Measurements from ENCODE around the gene VOPP1.

VOPP1 gene

GRCh38 chr7:55569797-55570196, 2.5 kb downstream of the VOPP1 start:
- 55 to 57% methylated on average over 4 of the region's 4 CpGs for WGBS, 2 experiments
- Histone ChIP-seq H3K4me3 (ENCODE audit: insufficient read depth, low read depth, low read length) (no peak overlapping the region), H3K9me3 (ENCODE audit: control insufficient read depth, low read length) (no peaks in the 10 kb centered on the region)

GRCh38 chr7:55569269-55569663, 3.0 kb downstream of the VOPP1 start:
- WGBS, 2 experiments: 77 to 79% methylated on average over 7 of the region's 7 CpGs
- Histone ChIP-seq H3K27ac (ENCODE audit: insufficient read depth, low read depth, low read length, poor library complexity, severe bottlenecking) (no peak overlapping the region), H3K36me3 (ENCODE audit: control insufficient read depth, insufficient read depth, low read length) (no peaks in the 10 kb centered on the region), H3K27me3 (ENCODE audit: control insufficient read depth, insufficient read depth, low read length, poor library complexity, severe bottlenecking) (peaks cover 17% of the 10 kb centered on the region), H3K4me1 (ENCODE audit: control insufficient read depth, insufficient read depth, low read length) (peaks cover 17% of the 10 kb centered on the region), H3K9me3 (ENCODE audit: control insufficient read depth, low read length) (no peaks in the 10 kb centered on the region), H3K4me3 (ENCODE audit: insufficient read depth, low read depth, low read length) (no peak overlapping the region)

More at GRCh38 chr7:55569797-55570196, 2.5 kb downstream of the VOPP1 start:
- Histone ChIP-seq H3K27ac (ENCODE audit: insufficient read depth, low read depth, low read length, poor library complexity, severe bottlenecking) (no peak overlapping the region), H3K4me1 (ENCODE audit: control insufficient read depth, insufficient read depth, low read length) (peaks cover 17% of the 10 kb centered on the region), H3K27me3 (ENCODE audit: control insufficient read depth, insufficient read depth, low read length, poor library complexity, severe bottlenecking) (peaks cover 19% of the 10 kb centered on the region), H3K36me3 (ENCODE audit: control insufficient read depth, insufficient read depth, low read length) (no peaks in the 10 kb centered on the region)

GRCh38 chr7:55568613-55569268, 3.6 kb downstream of the VOPP1 start:
- Histone ChIP-seq H3K27me3 (ENCODE audit: control insufficient read depth, insufficient read depth, low read length, poor library complexity, severe bottlenecking) (peaks cover 11% of the 10 kb centered on the region), H3K36me3 (ENCODE audit: control insufficient read depth, insufficient read depth, low read length) (no peaks in the 10 kb centered on the region), H3K4me3 (ENCODE audit: insufficient read depth, low read depth, low read length) (no peak overlapping the region), H3K27ac (ENCODE audit: insufficient read depth, low read depth, low read length, poor library complexity, severe bottlenecking) (no peak overlapping the region), H3K9me3 (ENCODE audit: control insufficient read depth, low read length) (no peaks in the 10 kb centered on the region), H3K4me1 (ENCODE audit: control insufficient read depth, insufficient read depth, low read length) (peaks cover 17% of the 10 kb centered on the region)
- WGBS, 2 experiments: 59 to 72% methylated on average over 4 of the region's 4 CpGs

- Histone ChIP-seq H3K4me3 (ENCODE audit: insufficient read depth, low read depth, low read length) (no peak overlapping the region), H3K27ac (ENCODE audit: insufficient read depth, low read depth, low read length, poor library complexity, severe bottlenecking) (no peak overlapping the region), H3K27me3 (ENCODE audit: control insufficient read depth, insufficient read depth, low read length, poor library complexity, severe bottlenecking) (no peaks in the 10 kb centered on the region), H3K9me3 (ENCODE audit: control insufficient read depth, low read length) (no peaks in the 10 kb centered on the region), H3K4me1 (ENCODE audit: control insufficient read depth, insufficient read depth, low read length) (peaks cover 11% of the 10 kb centered on the region), H3K36me3 (ENCODE audit: control insufficient read depth, insufficient read depth, low read length) (no peaks in the 10 kb centered on the region)
- 46 to 47% methylated on average over 3 of the region's 3 CpGs for WGBS, 2 experiments
These were observed 4.7 kb downstream of the VOPP1 start for GRCh38 chr7:55567571-55567970.

GRCh38 chr7:55565681-55566080, 6.6 kb downstream of the VOPP1 start:
- H3K36me3 ChIP-seq (ENCODE audit: control insufficient read depth, insufficient read depth, low read length): no peaks in the 10 kb centered on the region
- peaks cover 11% of the 10 kb centered on the region for H3K4me1 ChIP-seq (ENCODE audit: control insufficient read depth, insufficient read depth, low read length)
- no peaks in the 10 kb centered on the region for H3K27me3 ChIP-seq (ENCODE audit: control insufficient read depth, insufficient read depth, low read length, poor library complexity, severe bottlenecking)
- no peak overlapping the region for H3K4me3 ChIP-seq (ENCODE audit: insufficient read depth, low read depth, low read length)
- H3K9me3 ChIP-seq (ENCODE audit: control insufficient read depth, low read length): no peaks in the 10 kb centered on the region
- no peak overlapping the region for H3K27ac ChIP-seq (ENCODE audit: insufficient read depth, low read depth, low read length, poor library complexity, severe bottlenecking)
- WGBS, 2 experiments: 81 to 88% methylated on average over 3 of the region's 3 CpGs

GRCh38 chr7:55563596-55564325, 8.5 kb downstream of the VOPP1 start:
- H3K9me3 ChIP-seq (ENCODE audit: control insufficient read depth, low read length): no peaks in the 10 kb centered on the region
- WGBS, 2 experiments: 8 to 18% methylated on average over 4 of the region's 4 CpGs
- H3K27ac ChIP-seq (ENCODE audit: insufficient read depth, low read depth, low read length, poor library complexity, severe bottlenecking): no peak overlapping the region
- H3K4me3 ChIP-seq (ENCODE audit: insufficient read depth, low read depth, low read length): no peak overlapping the region
- H3K4me1 ChIP-seq (ENCODE audit: control insufficient read depth, insufficient read depth, low read length): peaks cover 10% of the 10 kb centered on the region
- H3K36me3 ChIP-seq (ENCODE audit: control insufficient read depth, insufficient read depth, low read length): no peaks in the 10 kb centered on the region
- H3K27me3 ChIP-seq (ENCODE audit: control insufficient read depth, insufficient read depth, low read length, poor library complexity, severe bottlenecking): no peaks in the 10 kb centered on the region

- Histone ChIP-seq H3K27me3 (ENCODE audit: control insufficient read depth, insufficient read depth, low read length, poor library complexity, severe bottlenecking) (no peaks in the 10 kb centered on the region), H3K4me1 (ENCODE audit: control insufficient read depth, insufficient read depth, low read length) (peaks cover 7% of the 10 kb centered on the region), H3K36me3 (ENCODE audit: control insufficient read depth, insufficient read depth, low read length) (no peaks in the 10 kb centered on the region), H3K4me3 (ENCODE audit: insufficient read depth, low read depth, low read length) (no peak overlapping the region), H3K9me3 (ENCODE audit: control insufficient read depth, low read length) (no peaks in the 10 kb centered on the region), H3K27ac (ENCODE audit: insufficient read depth, low read depth, low read length, poor library complexity, severe bottlenecking) (no peak overlapping the region)
- WGBS, 2 experiments: 90 to 95% methylated on average over 4 of the region's 4 CpGs
These were observed 10.6 kb downstream of the VOPP1 start for GRCh38 chr7:55561690-55562089.

- Histone ChIP-seq H3K4me1 (ENCODE audit: control insufficient read depth, insufficient read depth, low read length) (peaks cover 10% of the 10 kb centered on the region), H3K9me3 (ENCODE audit: control insufficient read depth, low read length) (no peaks in the 10 kb centered on the region), H3K36me3 (ENCODE audit: control insufficient read depth, insufficient read depth, low read length) (no peaks in the 10 kb centered on the region), H3K27ac (ENCODE audit: insufficient read depth, low read depth, low read length, poor library complexity, severe bottlenecking) (no peak overlapping the region), H3K27me3 (ENCODE audit: control insufficient read depth, insufficient read depth, low read length, poor library complexity, severe bottlenecking) (no peaks in the 10 kb centered on the region), H3K4me3 (ENCODE audit: insufficient read depth, low read depth, low read length) (no peak overlapping the region)
- WGBS, 2 experiments: 87 to 92% methylated on average over 12 of the region's 12 CpGs
These were observed 13.1 kb downstream of the VOPP1 start for GRCh38 chr7:55558962-55559920.

- H3K36me3 ChIP-seq (ENCODE audit: control insufficient read depth, insufficient read depth, low read length): no peaks in the 10 kb centered on the region
- 50 to 51% methylated on average over 7 of the region's 7 CpGs for WGBS, 2 experiments
- H3K27ac ChIP-seq (ENCODE audit: insufficient read depth, low read depth, low read length, poor library complexity, severe bottlenecking): no peak overlapping the region
- peaks cover 16% of the 10 kb centered on the region for H3K4me1 ChIP-seq (ENCODE audit: control insufficient read depth, insufficient read depth, low read length)
- no peak overlapping the region for H3K4me3 ChIP-seq (ENCODE audit: insufficient read depth, low read depth, low read length)
- H3K27me3 ChIP-seq (ENCODE audit: control insufficient read depth, insufficient read depth, low read length, poor library complexity, severe bottlenecking): no peaks in the 10 kb centered on the region
- H3K9me3 ChIP-seq (ENCODE audit: control insufficient read depth, low read length): no peaks in the 10 kb centered on the region
These were observed 14.6 kb downstream of the VOPP1 start for GRCh38 chr7:55557666-55558188.

Measured in ectodermal cell (in vitro differentiated cells).